K562 (cell line): Measurements from ENCODE around the gene RBM15. TPM values are rescaled to one million over a fixed set of nuclear protein-coding genes. Genes with fewer than 3 reads are reported as not detected.
A peak's percentile ranks its signal among the peaks of the same experiment; 100 is the strongest.

Experiments
- CBFB ChIP-seq: sonication (generic); formaldehyde crosslinking; IDR thresholded peaks from 2 replicates; pipeline ENCODE4 v1.4.0; 2020; ENCODE audit warnings: mild to moderate bottlenecking, missing genetic modification reagents
- GMEB1 ChIP-seq: fragments of 250-450 bp; sonication (Bioruptor Pico); IDR thresholded peaks from 2 replicates; pipeline ENCODE4 v1.4.0; 2020; ENCODE audit warnings: mild to moderate bottlenecking
- HMGXB4 ChIP-seq: sonication (generic); formaldehyde crosslinking; IDR thresholded peaks from 2 replicates; pipeline ENCODE4 v1.8.1; 2023; ENCODE audit warnings: mild to moderate bottlenecking, missing genetic modification reagents
- MAX ChIP-seq: sonication (generic); formaldehyde crosslinking; IDR thresholded peaks from 2 replicates; pipeline ENCODE4 v1.9.0; 2022; ENCODE audit warnings: mild to moderate bottlenecking, missing genetic modification reagents
- MIER1 ChIP-seq: fragments of 450-650 bp; IDR thresholded peaks from 2 replicates; pipeline ENCODE4 v1.6.1; 2016; ENCODE audit warnings: antibody characterized with exemption, mild to moderate bottlenecking, low read depth
- MYBL2 ChIP-seq, 2 experiments: fragments of 450-650 bp in 1 of 2; sonication (generic) in 1 of 2; formaldehyde crosslinking in 1 of 2; IDR thresholded peaks; 2 replicates each; pipeline versions ENCODE4 v1.6.1 to v1.8.1; 2017 to 2022; ENCODE audit warnings: borderline replicate concordance in 1 of 2, inconsistent platforms in 1 of 2, low read depth in 1 of 2, mild to moderate bottlenecking in 1 of 2, missing genetic modification reagents in 1 of 2, moderate library complexity in 1 of 2
- NR2C2 ChIP-seq, 2 experiments: fragments of 200-800 bp in 1 of 2; sonication (Bioruptor generic) in 1 of 2; sonication (generic) in 1 of 2; formaldehyde crosslinking in 1 of 2; IDR thresholded peaks; 2 replicates each; pipeline versions ENCODE4 v1.6.1 to v1.8.0; 2016 to 2022; ENCODE audit warnings: mild to moderate bottlenecking in 1 of 2, missing compliant biosample characterization in 1 of 2, missing genetic modification characterization in 1 of 2, missing genetic modification reagents in 1 of 2
- PRMT5 ChIP-seq: sonication (generic); formaldehyde crosslinking; IDR thresholded peaks from 2 replicates; pipeline ENCODE4 v1.5.0; 2020; ENCODE audit warnings: missing genetic modification reagents
- RBM39 ChIP-seq: fragments of 200-400 bp; formaldehyde crosslinking; optimal IDR thresholded peaks from 2 replicates; pipeline ENCODE3; 2018; ENCODE audit warnings: low read depth, low read length
- SMAD4 ChIP-seq: fragments of 250-450 bp; sonication (Bioruptor Pico); conservative IDR thresholded peaks from 2 replicates; pipeline ENCODE4 v1.8.0; 2021; ENCODE audit warnings: inconsistent platforms, mild to moderate bottlenecking, moderate library complexity
- SMARCB1 ChIP-seq: IDR thresholded peaks from 2 replicates; pipeline ENCODE4 v1.6.1; 2011; ENCODE audit warnings: improper control_type of control experiment, low read depth; ENCODE audit not compliant: insufficient read length
- SP1 ChIP-seq: sonication (generic); formaldehyde crosslinking; IDR thresholded peaks from 2 replicates; pipeline ENCODE4 v1.8.1; 2022; ENCODE audit warnings: mild to moderate bottlenecking, missing genetic modification reagents
- TAF15 ChIP-seq: fragments of 200-400 bp; formaldehyde crosslinking; IDR thresholded peaks from 2 replicates; pipeline ENCODE4 v1.6.1; 2017; ENCODE audit warnings: mild to moderate bottlenecking, low read depth, low read length, moderate library complexity
- TOE1 ChIP-seq, 2 experiments: fragments of 450-650 bp in 1 of 2; sonication (generic) in 1 of 2; formaldehyde crosslinking in 1 of 2; IDR thresholded peaks; 2 replicates each; pipeline versions ENCODE4 v1.7.1 to v1.8.0; 2016 to 2022; ENCODE audit warnings: borderline replicate concordance in 2 of 2, mild to moderate bottlenecking in 2 of 2, antibody characterized with exemption in 1 of 2, inconsistent platforms in 1 of 2, low read depth in 1 of 2, missing genetic modification reagents in 1 of 2, moderate library complexity in 1 of 2
- TRIM25 ChIP-seq: fragments of 450-650 bp; IDR thresholded peaks from 2 replicates; pipeline ENCODE4 v1.7.0; 2016; ENCODE audit warnings: borderline replicate concordance
- YY1 ChIP-seq, 3 experiments: IDR thresholded peaks; 2 replicates each; pipeline ENCODE4 v1.6.1; 2011; ENCODE audit warnings: low read length in 2 of 3, mild to moderate bottlenecking in 2 of 3, moderate library complexity in 2 of 3, borderline replicate concordance in 1 of 3, control low read depth in 1 of 3, low read depth in 1 of 3; ENCODE audit not compliant: insufficient read depth in 3 of 3, insufficient replicate concordance in 2 of 3, control insufficient read depth in 1 of 3, insufficient read length in 1 of 3; ENCODE audit errors: extremely low read depth in 1 of 3
- ZBTB7A ChIP-seq: IDR thresholded peaks from 2 replicates; pipeline ENCODE4 v1.6.1; 2011; ENCODE audit warnings: low read depth, mild to moderate bottlenecking, low read length, moderate library complexity, borderline replicate concordance; ENCODE audit not compliant: control insufficient read depth
- ZNF175 ChIP-seq: fragments of 200-800 bp; sonication (Bioruptor generic); IDR thresholded peaks from 2 replicates; pipeline ENCODE4 v1.6.1; 2016; ENCODE audit warnings: low read depth, mild to moderate bottlenecking, missing genetic modification characterization, missing compliant biosample characterization
- ZNF282 ChIP-seq: sonication (generic); formaldehyde crosslinking; IDR thresholded peaks from 2 replicates; pipeline ENCODE4 v1.8.1; 2023; ENCODE audit warnings: missing genetic modification reagents
- polyA plus RNA-seq, 8 experiments: library from polyadenylated mRNA; depleted of rRNA in 4 of 8; stranded (reverse) in 5 of 8; unstranded in 3 of 8; fragments of >200 nt; fragmentation: Nextera tagmentation in 2 of 8; fragmentation: Illumina TruSeq in 1 of 8; extraction: Ambion mirVana in 2 of 8; extraction: Trizol in 1 of 8; gene quantifications; 2 replicates each; pipeline versions ENCODE4 v1.2.1 to v1.2.3, GENCODE V29; 2011 to 2014; ENCODE audit warnings: inconsistent platforms in 1 of 8, missing spikeins in 1 of 8
- total RNA-seq, 7 experiments: library from RNA; depleted of rRNA in 6 of 7; stranded (reverse); fragments of >200 nt in 6 of 7; fragmentation: Illumina TruSeq in 2 of 7; extraction: Trizol in 2 of 7; gene quantifications; 2 replicates each; pipeline versions ENCODE4 v1.2.1 to v1.2.3, GENCODE V29; 2011 to 2021; ENCODE audit warnings: low replicate concordance in 1 of 7

The RBM15 gene
- total and polyA plus RNA-seq, 9 of the 15 experiments (the other 6 are each of a cell fraction or from before 2014, with no cell fraction given) = 2.4 to 63.4 (median 28.2) TPM

- TF ChIP-seq GMEB1 (CRISPR knock-in tag) (peak; percentile 75), PRMT5 (no peak), ZNF175 (CRISPR knock-in tag) (peak; percentile 85; the same call in 1 of the 2 replicates), MIER1 (no peak), TOE1 (IDR thresholded peaks at IDR 0.05; ENCODE audit: borderline replicate concordance) (no peak), TOE1 (CRISPR knock-in tag; IDR thresholded peaks at IDR 0.05; ENCODE audit: borderline replicate concordance, low read depth) (0 out of 2 replicates have a peak, but pooled peaks have one; percentile 5), RBM39 (no peak), HMGXB4 (CRISPR knock-in tag) (no peak; the same call in 1 of the 2 replicates), YY1 (IDR thresholded peaks at IDR 0.05; ENCODE audit: borderline replicate concordance in 1 of 3, control insufficient read depth in 1 of 3, extremely low read depth in 1 of 3, insufficient read depth in 3 of 3, insufficient read length in 1 of 3, insufficient replicate concordance in 2 of 3, low read depth in 1 of 3, low read length in 2 of 3) (peak; percentile 11 to 90 (median 84)), NR2C2 (CRISPR knock-in tag; IDR thresholded peaks at IDR 0.05) (peak; percentile 87), NR2C2 (tag; IDR thresholded peaks at IDR 0.05) (peak; percentile 98), ZBTB7A (peak; percentile 79; the same call in 1 of the 2 replicates), MAX (peak; percentile 93), ZNF282 (CRISPR knock-in tag) (peak; percentile 92; the same call in 1 of the 2 replicates), SP1 (CRISPR knock-in tag) (no peak; the same call in none of the 2 replicates), SMAD4 (peak; percentile 90), TAF15 (no peak), MYBL2 (IDR thresholded peaks at IDR 0.05; ENCODE audit: low read depth) (no peak), MYBL2 (CRISPR knock-in tag; IDR thresholded peaks at IDR 0.05; ENCODE audit: borderline replicate concordance) (no peak), CBFB (CRISPR knock-in tag) (no peak), SMARCB1 (no peak), TRIM25 (no peak)
Observed at GRCh38 chr1:110338309-110338885, 780 bp upstream of the RBM15 start (continued).
